GM23248 (cell line): ENCODE results near the gene GPATCH8. TPM values are rescaled to one million over a fixed set of nuclear protein-coding genes. Genes with fewer than 3 reads are reported as not detected.

Source experiments
- DNase-seq: peaks from one replicate; pipeline ENCODE4 v3.0.0-alpha.2; 2015
- H2AFZ ChIP-seq: fragments of 200-600 bp; sonication (generic); 2 replicates; pipeline ENCODE4 v1.6.1; 2016; ENCODE audit warnings: antibody characterized with exemption
- H3F3A ChIP-seq: fragments of 200-600 bp; sonication (generic); 2 replicates; pipeline ENCODE4 v1.6.1; 2016; ENCODE audit warnings: mild to moderate bottlenecking, antibody characterized with exemption, mixed run types; ENCODE audit not compliant: insufficient read depth
- H3K27ac ChIP-seq: fragments of 200-600 bp; sonication (generic); 2 replicates; pipeline ENCODE4 v1.5.1; 2016; ENCODE audit warnings: mild to moderate bottlenecking
- H3K27me3 ChIP-seq: fragments of 200-600 bp; sonication (generic); replicated peaks from 2 replicates; pipeline ENCODE4 v1.6.1; 2016; ENCODE audit warnings: mild to moderate bottlenecking; ENCODE audit not compliant: insufficient read depth
- H3K36me3 ChIP-seq: fragments of 200-600 bp; sonication (generic); 2 replicates; pipeline ENCODE4 v1.6.1; 2016; ENCODE audit warnings: low read depth, mild to moderate bottlenecking
- H3K4me1 ChIP-seq: fragments of 200-600 bp; sonication (generic); 2 replicates; pipeline ENCODE4 v1.6.1; 2016; ENCODE audit warnings: mild to moderate bottlenecking; ENCODE audit not compliant: insufficient read depth
- H3K4me2 ChIP-seq: fragments of 200-600 bp; sonication (generic); one replicate; pipeline ENCODE4 v1.6.1; 2016; ENCODE audit warnings: mild to moderate bottlenecking; ENCODE audit not compliant: unreplicated experiment
- H3K4me3 ChIP-seq: fragments of 200-600 bp; sonication (generic); 2 replicates; pipeline ENCODE4 v1.5.1; 2016; ENCODE audit warnings: mild to moderate bottlenecking
- H3K79me2 ChIP-seq: fragments of 200-600 bp; sonication (generic); 2 replicates; pipeline ENCODE4 v1.6.1; 2016; ENCODE audit warnings: mild to moderate bottlenecking; ENCODE audit not compliant: insufficient read depth
- H3K9ac ChIP-seq: fragments of 200-600 bp; sonication (generic); 2 replicates; pipeline ENCODE4 v1.6.1; 2016; ENCODE audit warnings: mild to moderate bottlenecking
- H3K9me2 ChIP-seq: fragments of 200-600 bp; sonication (generic); 2 replicates; pipeline ENCODE4 v1.6.1; 2016; ENCODE audit warnings: mixed run types, mild to moderate bottlenecking, moderate library complexity; ENCODE audit not compliant: insufficient read depth
- H3K9me3 ChIP-seq: fragments of 200-600 bp; sonication (generic); one replicate; pipeline ENCODE4 v1.6.1; 2017; ENCODE audit warnings: low read depth
- H4K20me1 ChIP-seq: fragments of 200-600 bp; sonication (generic); 2 replicates; pipeline ENCODE4 v1.6.0; 2016; ENCODE audit not compliant: insufficient read depth
- EZH2 ChIP-seq: fragments of 200-600 bp; sonication (generic); IDR thresholded peaks from 2 replicates; pipeline ENCODE4 v1.6.1; 2018; ENCODE audit warnings: antibody characterized with exemption, mild to moderate bottlenecking; ENCODE audit not compliant: insufficient read depth, poor library complexity, severe bottlenecking
- EZH2phosphoT487 ChIP-seq: fragments of 200-600 bp; sonication (generic); IDR thresholded peaks from 2 replicates; pipeline ENCODE4 v1.6.1; 2018; ENCODE audit warnings: antibody characterized with exemption, moderate library complexity, mild to moderate bottlenecking, low read depth; ENCODE audit not compliant: insufficient read depth
- WGBS, 2 experiments: methylation state at CpG; one replicate each; pipeline ENCODE4 v1.1.6; 2015 to 2017; ENCODE audit warnings: low lambda C conversion rate in 2 of 2, low coverage in 1 of 2; ENCODE audit errors: missing lambda C conversion rate in 2 of 2; 5-methylcytosine and 5-hydroxymethylcytosine counted together
- in situ Hi-C: fragments of 300-500 bp; cut with MboI; formaldehyde crosslinking; loops from 2 replicates; pipeline ENCODE4 v1.15.0; 2020
- polyA plus RNA-seq: library from polyadenylated mRNA; unstranded; fragments of >200 nt; fragmentation: Nextera tagmentation; extraction: Ambion mirVana; gene quantifications from 2 replicates; pipeline ENCODE4 v1.2.1, GENCODE V29; 2016
- total RNA-seq: library from RNA; depleted of rRNA; stranded (reverse); fragments of >200 nt; shearing (Covaris generic); gene quantifications from 2 replicates; pipeline ENCODE4 v1.2.3, GENCODE V29; 2014

Gene GPATCH8
- total and polyA plus RNA-seq, 2 experiments from 2014 or later: 18.0 to 28.4 TPM

DNA sequence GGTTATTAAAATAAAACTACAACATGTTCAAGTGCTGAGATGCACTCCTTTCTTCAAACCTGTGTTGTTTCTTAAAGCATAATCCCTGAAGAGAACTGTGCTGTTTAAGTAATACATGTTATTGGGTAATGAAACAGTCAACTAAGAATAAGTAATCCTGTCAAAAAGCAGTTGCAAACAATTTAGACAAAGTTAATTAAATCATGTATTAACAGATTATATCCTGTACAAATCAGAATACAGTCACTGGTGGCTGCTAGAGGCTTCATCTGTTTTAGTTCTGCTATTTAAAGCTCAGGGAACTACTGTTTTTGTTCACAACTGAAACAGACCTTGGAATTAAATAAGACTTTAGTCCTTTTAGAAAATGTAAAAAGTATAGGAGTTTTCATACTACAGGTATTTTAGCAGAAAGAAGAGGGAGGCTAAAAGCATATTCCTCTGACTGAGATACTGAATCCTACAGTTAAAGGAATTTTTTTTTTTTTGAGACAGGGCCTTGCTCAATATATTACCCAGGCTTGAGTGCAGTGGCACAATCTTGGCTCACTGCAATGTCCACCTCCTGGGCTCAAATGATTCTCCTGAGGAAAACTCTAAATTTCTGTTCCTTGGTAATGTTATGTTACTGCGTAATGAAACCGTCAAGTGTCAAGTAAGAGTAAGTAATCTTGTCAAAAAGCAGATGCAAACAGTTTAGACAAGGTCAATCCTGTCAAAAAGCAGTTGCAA, 86.5 kb downstream of the GPATCH8 start:
- Histone ChIP-seq H3K27ac (peak overlapping the region; percentile 66), H3K79me2 (no peaks in the 10 kb centered on the region; the same call in 1 of the 2 replicates), H4K20me1 (peaks cover 2% of the 10 kb centered on the region; the same call in 1 of the 2 replicates), H3K4me1 (peaks cover 11% of the 10 kb centered on the region), H3K4me2 (no peak overlapping the region), H3K9me3 (no peaks in the 10 kb centered on the region), H3K27me3 (no peaks in the 10 kb centered on the region), H3K36me3 (peaks cover 16% of the 10 kb centered on the region), H3K9me2 (no peaks in the 10 kb centered on the region), H3F3A (peaks cover 25% of the 10 kb centered on the region), H2AFZ (no peak overlapping the region), H3K9ac (no peak overlapping the region; the same call in 1 of the 2 replicates), H3K4me3 (no peak overlapping the region)
- in situ Hi-C loops: no loop called here
- no peak for DNase-seq
- TF ChIP-seq EZH2: no peak
- no peak for TF ChIP-seq EZH2phosphoT487
- 96% methylated on average over 2 of the region's 2 CpGs for WGBS, 2 experiments

DNA sequence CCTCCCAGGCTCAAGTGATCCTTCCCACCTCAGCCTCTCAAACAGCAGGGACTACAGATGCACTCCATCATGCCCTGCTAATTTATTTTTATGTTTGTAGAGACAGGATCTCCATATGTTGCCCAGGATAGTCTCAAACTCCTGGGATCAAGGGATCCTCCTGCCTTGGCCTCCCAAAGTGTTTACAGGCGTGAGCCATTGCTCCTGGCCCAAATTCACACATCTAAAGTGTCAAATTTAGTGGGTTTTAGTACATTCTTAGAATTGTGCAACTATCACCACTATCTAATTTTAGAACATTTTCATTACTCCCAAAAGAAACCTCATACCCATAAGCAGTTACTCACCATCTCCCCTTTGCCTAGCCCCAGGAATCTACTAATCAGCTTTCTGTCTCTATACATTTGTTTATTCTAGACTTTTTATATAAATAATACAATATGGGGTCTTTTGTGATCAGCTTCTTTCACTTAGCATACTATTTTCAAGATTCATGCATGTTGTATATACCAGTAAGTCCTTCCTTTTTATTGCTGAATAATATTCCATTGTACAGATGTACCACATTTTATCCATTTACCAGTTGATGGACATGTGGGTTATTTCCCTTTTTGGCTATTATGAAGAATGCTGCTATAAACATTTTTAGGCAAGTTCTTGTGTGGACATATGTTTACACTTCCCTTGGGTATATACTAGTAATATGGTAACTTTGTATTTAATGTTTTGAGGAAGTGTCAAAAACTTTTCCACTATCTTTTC, 88.6 kb downstream of the GPATCH8 start:
- in situ Hi-C loops: no loop called here

DNA sequence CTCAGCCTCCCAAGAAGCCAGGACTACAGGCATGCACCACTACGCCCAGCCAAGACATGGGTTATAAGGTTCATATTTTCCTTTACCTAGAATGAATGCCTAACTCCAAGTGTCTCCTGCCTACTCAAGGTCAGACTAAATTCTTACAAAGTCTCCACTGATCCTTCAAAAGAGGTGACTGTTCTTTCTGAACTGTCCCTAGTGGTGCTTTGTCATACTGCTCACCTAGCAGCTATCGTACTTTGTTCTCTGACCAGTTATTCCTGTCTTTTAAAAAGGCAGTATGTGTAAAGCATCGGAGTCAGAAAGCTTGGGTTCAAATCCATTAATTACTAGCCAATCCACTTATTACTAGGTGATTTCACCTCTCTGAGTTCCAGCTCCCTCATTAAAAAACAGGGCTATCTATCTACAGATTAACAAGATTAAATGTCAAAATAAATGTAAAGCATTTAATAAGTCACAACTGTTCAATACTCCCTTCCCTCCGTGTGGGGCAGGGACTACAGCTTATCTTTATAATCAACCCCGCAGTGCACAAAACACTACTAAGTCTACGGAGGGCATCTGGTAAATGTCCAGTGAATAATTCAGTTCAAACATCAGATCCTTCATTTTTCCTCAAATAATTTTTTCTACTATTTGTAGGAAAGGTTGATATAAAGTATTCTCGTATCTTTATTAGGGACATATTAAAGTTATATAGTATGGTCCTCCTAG, 93.7 kb downstream of the GPATCH8 start:
- no peak overlapping the region for H3K4me3 ChIP-seq
- H3K79me2 ChIP-seq: no peaks in the 10 kb centered on the region; the same call in 1 of the 2 replicates
- H4K20me1 ChIP-seq: no peaks in the 10 kb centered on the region
- H3K4me1 ChIP-seq: no peaks in the 10 kb centered on the region
- H3K9me3 ChIP-seq: no peaks in the 10 kb centered on the region
- no peaks in the 10 kb centered on the region for H3K27me3 ChIP-seq
- no peak overlapping the region for H3K9ac ChIP-seq
- H3K27ac ChIP-seq: no peak overlapping the region
- DNase-seq: no peak
- no peaks in the 10 kb centered on the region for H3F3A ChIP-seq
- no peaks in the 10 kb centered on the region for H3K9me2 ChIP-seq
- no peak for TF ChIP-seq EZH2
- no peak for TF ChIP-seq EZH2phosphoT487
- WGBS, 2 experiments: 92% methylated on average over 7 of the region's 7 CpGs
- peaks cover 10% of the 10 kb centered on the region for H3K36me3 ChIP-seq
- in situ Hi-C loops: no loop called here
- no peak overlapping the region for H2AFZ ChIP-seq
- no peak overlapping the region for H3K4me2 ChIP-seq

More for the DNA sequence above, 88.6 kb downstream of the GPATCH8 start:
- no peak overlapping the region for H3K9ac ChIP-seq
- H3K9me3 ChIP-seq: no peaks in the 10 kb centered on the region
- H3K4me1 ChIP-seq: peaks cover 11% of the 10 kb centered on the region
- no peaks in the 10 kb centered on the region; the same call in 1 of the 2 replicates for H3K79me2 ChIP-seq
- no peak overlapping the region for H3K4me2 ChIP-seq
- peaks cover 10% of the 10 kb centered on the region for H3K36me3 ChIP-seq
- no peaks in the 10 kb centered on the region for H3K9me2 ChIP-seq
- no peak for TF ChIP-seq EZH2phosphoT487
- no peak for TF ChIP-seq EZH2
- H3K4me3 ChIP-seq: no peak overlapping the region
- no peak for DNase-seq
- 89 to 100% methylated on average over 1 of the region's 1 CpG for WGBS, 2 experiments
- H3K27me3 ChIP-seq: no peaks in the 10 kb centered on the region
- no peak overlapping the region for H2AFZ ChIP-seq
- H3F3A ChIP-seq: peaks cover 25% of the 10 kb centered on the region
- H3K27ac ChIP-seq: no peak overlapping the region
- peaks cover 2% of the 10 kb centered on the region; the same call in 1 of the 2 replicates for H4K20me1 ChIP-seq

DNA sequence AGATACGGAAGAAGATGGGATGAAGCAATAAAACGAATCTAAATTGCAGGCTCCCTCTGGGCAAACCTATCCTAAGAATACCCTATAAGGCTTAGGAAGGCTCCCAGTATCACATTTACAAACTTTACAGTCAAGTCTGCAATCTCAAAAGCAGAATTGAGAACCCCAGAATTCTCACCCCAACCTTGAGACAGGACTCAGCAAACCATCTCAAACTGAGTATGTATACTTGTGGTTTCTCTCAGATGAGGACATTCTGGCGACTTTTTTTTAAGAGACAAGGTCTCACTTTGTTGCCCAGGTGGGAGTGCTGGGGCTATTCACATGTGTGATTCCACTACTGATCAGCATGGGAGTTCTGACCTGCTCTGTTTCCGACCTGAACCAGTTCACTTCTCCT, 94.4 kb downstream of the GPATCH8 start:
- DNase-seq: no peak
- peaks cover 10% of the 10 kb centered on the region for H3K36me3 ChIP-seq
- 86 to 90% methylated on average over 4 of the region's 4 CpGs for WGBS, 2 experiments
- H2AFZ ChIP-seq: no peak overlapping the region
- no peak overlapping the region for H3K9ac ChIP-seq
- H3K79me2 ChIP-seq: no peaks in the 10 kb centered on the region; the same call in 1 of the 2 replicates
- H3K9me2 ChIP-seq: no peaks in the 10 kb centered on the region
- H3K4me3 ChIP-seq: no peak overlapping the region
- TF ChIP-seq EZH2 (no peak), EZH2phosphoT487 (no peak)
- in situ Hi-C loops: no loop called here
- no peak overlapping the region for H3K27ac ChIP-seq
- no peaks in the 10 kb centered on the region for H4K20me1 ChIP-seq
- H3K9me3 ChIP-seq: no peaks in the 10 kb centered on the region
- no peak overlapping the region for H3K4me2 ChIP-seq
- H3K27me3 ChIP-seq: no peaks in the 10 kb centered on the region
- no peaks in the 10 kb centered on the region for H3F3A ChIP-seq
- no peaks in the 10 kb centered on the region for H3K4me1 ChIP-seq
